HepG2 (cell line): ENCODE data around the gene STYK1. TPM values are rescaled to one million over a fixed set of nuclear protein-coding genes. Genes with fewer than 3 reads are reported as not detected.

Experiments
- ATAC-seq: fragments of 200-7000 bp; cut with Tn5 transposase; 3 replicates; pipeline ENCODE4 v1.9.1; 2020; ENCODE audit warnings: mild to moderate bottlenecking, moderate library complexity
- BruUV-seq: library from RNA; stranded (reverse); fragments of 400-500 nt; replicated peaks from 2 replicates; lab custom pipeline; 2021; lab: Mats Ljungman, UMichigan
- CTCF ChIA-PET: fragments of 300-600 bp; formaldehyde crosslinking; extraction: SDS; loops from one replicate; lab custom pipeline; 2021; ENCODE audit warnings: low total read pairs, inconsistent platforms, low intra/inter-chr PET ratio; lab: Yijun Ruan, JAX
- POLR2A ChIA-PET: fragments of 350-600 bp; sonication (Branson Sonifier 250); formaldehyde crosslinking; loops from one replicate; lab custom pipeline; 2020; ENCODE audit warnings: antibody characterized with exemption, inconsistent platforms; lab: Yijun Ruan, JAX
- DNase-seq: peaks from one replicate; pipeline ENCODE4 v3.0.0-alpha.2; 2015; ENCODE audit warnings: low spot score
- FAIRE-seq: peaks from 3 replicates; lab custom pipeline; 2011; peaks lifted over from hg19 to GRCh38; lab: Jason Lieb, UNC
- H2AFZ ChIP-seq: one replicate; pipeline ENCODE4 v1.6.1; 2011; ENCODE audit warnings: low read length, inconsistent platforms
- H3K27ac ChIP-seq: fragments of 300-600 bp; 3 replicates; pipeline ENCODE4 v1.8.0; 2011; ENCODE audit warnings: mixed run types, mild to moderate bottlenecking, mixed read lengths, low read length, inconsistent platforms; ENCODE audit not compliant: insufficient read depth; ENCODE audit errors: extremely low read length
- H3K27me3 ChIP-seq, 2 experiments: fragments of 200-600 bp in 1 of 2; 2 replicates in 1 of 2; 3 replicates in 1 of 2; pipeline versions ENCODE4 v1.6.0 to v1.8.0; 2011; ENCODE audit warnings: low read length in 2 of 2, mild to moderate bottlenecking in 2 of 2, moderate library complexity in 2 of 2, inconsistent platforms in 1 of 2; ENCODE audit not compliant: insufficient read depth in 2 of 2, control insufficient read depth in 1 of 2
- H3K36me3 ChIP-seq, 2 experiments: fragments of 200-600 bp in 1 of 2; replicated peaks in 1 of 2; 2 replicates in 1 of 2; 3 replicates in 1 of 2; pipeline versions ENCODE4 v1.5.1 to v1.8.0; 2011; ENCODE audit warnings: low read length in 2 of 2, inconsistent platforms in 1 of 2; ENCODE audit not compliant: insufficient read depth in 2 of 2, control insufficient read depth in 1 of 2
- H3K4me1 ChIP-seq: 2 replicates; pipeline ENCODE4 v1.5.1; 2012; ENCODE audit warnings: low read length, inconsistent platforms; ENCODE audit not compliant: insufficient read depth
- H3K4me2 ChIP-seq: 2 replicates; pipeline ENCODE4 v1.6.0; 2011; ENCODE audit warnings: low read depth, low read length, inconsistent platforms
- H3K4me3 ChIP-seq, 3 experiments: fragments of 200-600 bp in 1 of 3; sonication (generic), shearing (Covaris generic) in 1 of 3; replicated peaks in 1 of 3; 2 replicates each; pipeline ENCODE4 v1.5.1; 2011 to 2016; ENCODE audit warnings: low read length in 3 of 3, inconsistent platforms in 2 of 3, low read depth in 2 of 3, mild to moderate bottlenecking in 2 of 3, control low read depth in 1 of 3, mixed read lengths in 1 of 3; ENCODE audit not compliant: insufficient read depth in 1 of 3
- H3K79me2 ChIP-seq: one replicate; pipeline ENCODE4 v1.6.1; 2011; ENCODE audit warnings: low read length, inconsistent platforms; ENCODE audit not compliant: insufficient read depth
- H3K9ac ChIP-seq: 2 replicates; pipeline ENCODE4 v1.6.0; 2011; ENCODE audit warnings: mild to moderate bottlenecking, low read depth, low read length, inconsistent platforms; ENCODE audit not compliant: insufficient read depth
- H3K9me3 ChIP-seq: 2 replicates; pipeline ENCODE4 v1.5.1; 2012; ENCODE audit warnings: mild to moderate bottlenecking, low read length
- H4K20me1 ChIP-seq: 2 replicates; pipeline ENCODE4 v1.6.0; 2011; ENCODE audit warnings: inconsistent platforms, mild to moderate bottlenecking, low read length, moderate library complexity; ENCODE audit not compliant: insufficient read depth
- CBX1 ChIP-seq: IDR thresholded peaks from one replicate; pipeline ENCODE4 v1.6.1; 2016; ENCODE audit warnings: antibody characterized with exemption, low read depth
- CENPT ChIP-seq: sonication (generic); formaldehyde crosslinking; IDR thresholded peaks from 2 replicates; pipeline ENCODE4 v1.8.0; 2022; ENCODE audit warnings: low read depth, mild to moderate bottlenecking, moderate library complexity, missing genetic modification reagents
- ETV5 ChIP-seq: IDR thresholded peaks from 2 replicates; pipeline ENCODE4 v1.6.1; 2018; ENCODE audit warnings: missing biosample characterization, missing genetic modification reagents, inconsistent platforms, borderline replicate concordance
- EZH2 ChIP-seq: conservative IDR thresholded peaks from 2 replicates; pipeline ENCODE4 v1.6.1; 2012; ENCODE audit warnings: mild to moderate bottlenecking, low read depth, low read length, moderate library complexity
- HNRNPH1 ChIP-seq: fragments of 200-400 bp; formaldehyde crosslinking; optimal IDR thresholded peaks from 2 replicates; pipeline ENCODE3; 2017; ENCODE audit warnings: mild to moderate bottlenecking, low read depth, low read length
- JUND ChIP-seq: sonication (generic); formaldehyde crosslinking; IDR thresholded peaks from 2 replicates; pipeline ENCODE4 v1.8.0; 2022; ENCODE audit warnings: mild to moderate bottlenecking, missing genetic modification reagents
- KLF15 ChIP-seq: sonication (generic); formaldehyde crosslinking; IDR thresholded peaks from 2 replicates; pipeline ENCODE4 v1.8.1; 2023; ENCODE audit warnings: borderline replicate concordance, mild to moderate bottlenecking, inconsistent platforms, missing genetic modification reagents, mixed read lengths
- MBNL3 ChIP-seq: fragments of 250-450 bp; sonication (Bioruptor Pico); conservative IDR thresholded peaks from 2 replicates; pipeline ENCODE4 v1.8.0; 2022; ENCODE audit warnings: mild to moderate bottlenecking, inconsistent platforms
- NFATC3 ChIP-seq: sonication (generic); formaldehyde crosslinking; IDR thresholded peaks from 2 replicates; pipeline ENCODE4 v1.5.1; 2020; ENCODE audit warnings: mild to moderate bottlenecking, missing genetic modification reagents
- RELA ChIP-seq: sonication (generic); formaldehyde crosslinking; IDR thresholded peaks from 2 replicates; pipeline ENCODE4 v1.4.0; 2020; ENCODE audit warnings: missing genetic modification reagents
- SMYD3 ChIP-seq: sonication (generic); formaldehyde crosslinking; IDR thresholded peaks from 2 replicates; pipeline ENCODE4 v1.8.1; 2023; ENCODE audit warnings: mild to moderate bottlenecking, missing genetic modification reagents
- TEAD3 ChIP-seq: optimal IDR thresholded peaks from 2 replicates; pipeline ENCODE3; 2016; ENCODE audit warnings: borderline replicate concordance
- ZFP41 ChIP-seq: sonication (generic); formaldehyde crosslinking; IDR thresholded peaks from 2 replicates; pipeline ENCODE4 v1.4.0; 2020; ENCODE audit warnings: mild to moderate bottlenecking, missing genetic modification reagents, borderline replicate concordance
- ZKSCAN5 ChIP-seq: sonication (generic); formaldehyde crosslinking; IDR thresholded peaks from 2 replicates; pipeline ENCODE4 v1.5.1; 2020; ENCODE audit warnings: mild to moderate bottlenecking, missing genetic modification reagents
- ZNF354B ChIP-seq: sonication (generic); formaldehyde crosslinking; IDR thresholded peaks from 2 replicates; pipeline ENCODE4 v1.8.0; 2022; ENCODE audit warnings: mild to moderate bottlenecking, missing genetic modification reagents
- ZNF430 ChIP-seq: sonication (generic); formaldehyde crosslinking; IDR thresholded peaks from 2 replicates; pipeline ENCODE4 v1.9.0; 2021; ENCODE audit warnings: mild to moderate bottlenecking, missing genetic modification reagents
- WGBS: methylation state at CpG from one replicate; pipeline ENCODE4 v1.1.6; 2017; ENCODE audit warnings: low lambda C conversion rate; 5-methylcytosine and 5-hydroxymethylcytosine counted together
- in situ Hi-C: cut with HindIII; loops from 2 replicates; pipeline ENCODE4 v1.10.0; 2017; ENCODE audit warnings: low pct_unique_long_range_greater_than_20kb; ENCODE audit not compliant: extremely low pct_ligation_motif_present
- intact Hi-C: fragments of 100-400 bp; cut with micrococcal nuclease; formaldehyde crosslinking; loops from one replicate; pipeline ENCODE4 v1.10.0; 2022; ENCODE audit not compliant: unreplicated experiment
- polyA plus RNA-seq, 8 experiments: library from polyadenylated mRNA; depleted of rRNA in 3 of 8; stranded (reverse) in 7 of 8; unstranded in 1 of 8; fragments of >200 nt; fragmentation: Illumina TruSeq in 4 of 8; extraction: Trizol in 4 of 8; gene quantifications; 2 replicates each; pipeline versions ENCODE4 v1.2.1 to v1.2.3, GENCODE V29; 2011 to 2016; ENCODE audit warnings: low read depth in 4 of 8, missing spikeins in 1 of 8, mixed read lengths in 1 of 8; ENCODE audit not compliant: insufficient read depth in 1 of 8
- total RNA-seq, 5 experiments: library from RNA; depleted of rRNA; stranded (reverse); fragments of >200 nt; fragmentation: Illumina TruSeq; extraction: Trizol; gene quantifications; 2 replicates each; pipeline ENCODE4 v1.2.3, GENCODE V29; 2016; ENCODE audit warnings: low read depth in 1 of 5
- TF ChIP-seq, protein P1 (sequence below): sonication (generic); formaldehyde crosslinking; IDR thresholded peaks from 2 replicates; pipeline ENCODE4 v1.4.0; 2020; ENCODE audit warnings: mild to moderate bottlenecking, low read depth, missing genetic modification reagents
- TF ChIP-seq, protein P2 (sequence below): sonication (generic); formaldehyde crosslinking; IDR thresholded peaks from 2 replicates; pipeline ENCODE4 v1.9.0; 2021; ENCODE audit warnings: mild to moderate bottlenecking, missing genetic modification reagents

Gene STYK1
- total and polyA plus RNA-seq, 2 of the 13 experiments (the other 11 are each of a cell fraction or from before 2014, with no cell fraction given): not detected

DNA sequence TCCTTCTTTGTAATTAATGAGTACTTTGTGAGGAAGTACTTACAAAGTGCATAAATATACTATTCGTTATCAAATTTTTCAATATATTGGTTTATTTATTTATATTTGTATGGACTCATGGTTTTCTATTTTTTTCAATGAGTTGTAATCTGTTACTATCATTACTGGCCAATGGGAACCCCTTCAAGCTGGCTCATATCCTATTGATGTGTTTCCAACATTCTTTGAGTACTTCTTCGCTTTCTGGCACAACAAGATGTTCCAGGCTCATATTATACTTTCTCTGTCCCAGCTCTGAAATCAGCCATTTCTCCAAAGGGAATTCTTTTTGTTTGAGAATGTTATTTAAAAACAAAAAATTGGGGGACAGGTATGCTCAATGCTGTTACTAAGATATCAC, 31.8 kb upstream of the STYK1 start:
- intact Hi-C loops (no loop called here), in situ Hi-C loops (no loop called here)
- H3K4me3 ChIP-seq: no peak overlapping the region
- no peak for DNase-seq
- ATAC-seq: no peak
- H3K27me3 ChIP-seq: no peaks in the 10 kb centered on the region
- H4K20me1 ChIP-seq: peaks cover 7% of the 10 kb centered on the region
- H2AFZ ChIP-seq: no peak overlapping the region
- no peaks in the 10 kb centered on the region for H3K9me3 ChIP-seq
- no peak overlapping the region for H3K9ac ChIP-seq
- no peak for FAIRE-seq
- H3K27ac ChIP-seq: no peak overlapping the region
- CTCF ChIA-PET: no interaction called here
- WGBS: 87% methylated on average over 2 of the region's 2 CpGs
- H3K79me2 ChIP-seq: peaks cover 2% of the 10 kb centered on the region
- no TSS peak for BruUV-seq
- POLR2A ChIA-PET: no interaction called here
- H3K4me2 ChIP-seq: no peak overlapping the region
- peaks cover 23 to 82% of the 10 kb centered on the region in 2 experiments for H3K36me3 ChIP-seq
- H3K4me1 ChIP-seq: no peaks in the 10 kb centered on the region
- TF ChIP-seq, protein P1, sequence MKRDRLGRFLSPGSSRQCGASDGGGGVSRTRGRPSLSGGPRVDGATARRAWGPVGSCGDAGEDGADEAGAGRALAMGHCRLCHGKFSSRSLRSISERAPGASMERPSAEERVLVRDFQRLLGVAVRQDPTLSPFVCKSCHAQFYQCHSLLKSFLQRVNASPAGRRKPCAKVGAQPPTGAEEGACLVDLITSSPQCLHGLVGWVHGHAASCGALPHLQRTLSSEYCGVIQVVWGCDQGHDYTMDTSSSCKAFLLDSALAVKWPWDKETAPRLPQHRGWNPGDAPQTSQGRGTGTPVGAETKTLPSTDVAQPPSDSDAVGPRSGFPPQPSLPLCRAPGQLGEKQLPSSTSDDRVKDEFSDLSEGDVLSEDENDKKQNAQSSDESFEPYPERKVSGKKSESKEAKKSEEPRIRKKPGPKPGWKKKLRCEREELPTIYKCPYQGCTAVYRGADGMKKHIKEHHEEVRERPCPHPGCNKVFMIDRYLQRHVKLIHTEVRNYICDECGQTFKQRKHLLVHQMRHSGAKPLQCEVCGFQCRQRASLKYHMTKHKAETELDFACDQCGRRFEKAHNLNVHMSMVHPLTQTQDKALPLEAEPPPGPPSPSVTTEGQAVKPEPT (CRISPR knock-in tag): no peak
- TF ChIP-seq JUND: no peak
- TF ChIP-seq CBX1: no peak
- TF ChIP-seq ETV5 (CRISPR knock-in tag): no peak
- no peak for TF ChIP-seq CENPT (CRISPR knock-in tag)
- no peak for TF ChIP-seq KLF15 (CRISPR knock-in tag)
- TF ChIP-seq HNRNPH1: no peak
- TF ChIP-seq EZH2: no peak
- no peak for TF ChIP-seq MBNL3 (CRISPR knock-in tag)
- no peak for TF ChIP-seq RELA (CRISPR knock-in tag)
- no peak for TF ChIP-seq SMYD3 (CRISPR knock-in tag)
- no peak for TF ChIP-seq NFATC3 (CRISPR knock-in tag)
- no peak for TF ChIP-seq TEAD3 (CRISPR knock-in tag)
- no peak for TF ChIP-seq ZNF354B (CRISPR knock-in tag)
- TF ChIP-seq ZNF430 (CRISPR knock-in tag): no peak
- no peak for TF ChIP-seq ZFP41 (CRISPR knock-in tag)
- TF ChIP-seq ZKSCAN5 (CRISPR knock-in tag): no peak
- TF ChIP-seq, protein P2, sequence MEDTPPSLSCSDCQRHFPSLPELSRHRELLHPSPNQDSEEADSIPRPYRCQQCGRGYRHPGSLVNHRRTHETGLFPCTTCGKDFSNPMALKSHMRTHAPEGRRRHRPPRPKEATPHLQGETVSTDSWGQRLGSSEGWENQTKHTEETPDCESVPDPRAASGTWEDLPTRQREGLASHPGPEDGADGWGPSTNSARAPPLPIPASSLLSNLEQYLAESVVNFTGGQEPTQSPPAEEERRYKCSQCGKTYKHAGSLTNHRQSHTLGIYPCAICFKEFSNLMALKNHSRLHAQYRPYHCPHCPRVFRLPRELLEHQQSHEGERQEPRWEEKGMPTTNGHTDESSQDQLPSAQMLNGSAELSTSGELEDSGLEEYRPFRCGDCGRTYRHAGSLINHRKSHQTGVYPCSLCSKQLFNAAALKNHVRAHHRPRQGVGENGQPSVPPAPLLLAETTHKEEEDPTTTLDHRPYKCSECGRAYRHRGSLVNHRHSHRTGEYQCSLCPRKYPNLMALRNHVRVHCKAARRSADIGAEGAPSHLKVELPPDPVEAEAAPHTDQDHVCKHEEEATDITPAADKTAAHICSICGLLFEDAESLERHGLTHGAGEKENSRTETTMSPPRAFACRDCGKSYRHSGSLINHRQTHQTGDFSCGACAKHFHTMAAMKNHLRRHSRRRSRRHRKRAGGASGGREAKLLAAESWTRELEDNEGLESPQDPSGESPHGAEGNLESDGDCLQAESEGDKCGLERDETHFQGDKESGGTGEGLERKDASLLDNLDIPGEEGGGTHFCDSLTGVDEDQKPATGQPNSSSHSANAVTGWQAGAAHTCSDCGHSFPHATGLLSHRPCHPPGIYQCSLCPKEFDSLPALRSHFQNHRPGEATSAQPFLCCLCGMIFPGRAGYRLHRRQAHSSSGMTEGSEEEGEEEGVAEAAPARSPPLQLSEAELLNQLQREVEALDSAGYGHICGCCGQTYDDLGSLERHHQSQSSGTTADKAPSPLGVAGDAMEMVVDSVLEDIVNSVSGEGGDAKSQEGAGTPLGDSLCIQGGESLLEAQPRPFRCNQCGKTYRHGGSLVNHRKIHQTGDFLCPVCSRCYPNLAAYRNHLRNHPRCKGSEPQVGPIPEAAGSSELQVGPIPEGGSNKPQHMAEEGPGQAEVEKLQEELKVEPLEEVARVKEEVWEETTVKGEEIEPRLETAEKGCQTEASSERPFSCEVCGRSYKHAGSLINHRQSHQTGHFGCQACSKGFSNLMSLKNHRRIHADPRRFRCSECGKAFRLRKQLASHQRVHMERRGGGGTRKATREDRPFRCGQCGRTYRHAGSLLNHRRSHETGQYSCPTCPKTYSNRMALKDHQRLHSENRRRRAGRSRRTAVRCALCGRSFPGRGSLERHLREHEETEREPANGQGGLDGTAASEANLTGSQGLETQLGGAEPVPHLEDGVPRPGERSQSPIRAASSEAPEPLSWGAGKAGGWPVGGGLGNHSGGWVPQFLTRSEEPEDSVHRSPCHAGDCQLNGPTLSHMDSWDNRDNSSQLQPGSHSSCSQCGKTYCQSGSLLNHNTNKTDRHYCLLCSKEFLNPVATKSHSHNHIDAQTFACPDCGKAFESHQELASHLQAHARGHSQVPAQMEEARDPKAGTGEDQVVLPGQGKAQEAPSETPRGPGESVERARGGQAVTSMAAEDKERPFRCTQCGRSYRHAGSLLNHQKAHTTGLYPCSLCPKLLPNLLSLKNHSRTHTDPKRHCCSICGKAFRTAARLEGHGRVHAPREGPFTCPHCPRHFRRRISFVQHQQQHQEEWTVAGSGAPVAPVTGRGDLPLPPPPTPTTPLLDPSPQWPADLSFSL (CRISPR knock-in tag): no peak
